ENCODE data around the gene SDK2.

DNA sequence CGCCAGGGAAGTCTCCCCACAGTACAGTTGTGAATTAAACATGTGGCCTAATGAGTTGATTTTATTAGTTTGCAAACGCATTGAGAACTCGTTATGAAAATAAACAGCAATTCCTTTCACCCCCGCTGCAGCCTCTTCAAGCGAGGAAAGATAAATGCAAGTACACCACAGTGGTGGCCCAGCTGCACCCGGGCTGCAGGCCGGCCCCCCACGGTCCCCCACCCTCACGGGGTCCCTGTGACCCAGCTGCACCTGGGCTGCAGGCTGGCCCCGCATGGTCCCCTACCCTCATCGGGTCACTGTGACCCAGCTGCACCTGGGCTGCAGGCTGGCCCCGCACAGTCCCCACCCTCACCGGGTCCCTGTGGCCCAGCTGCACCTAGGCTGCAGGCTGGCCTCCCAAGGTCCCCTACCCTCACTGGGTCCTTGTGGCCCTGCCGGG, 32.2 kb downstream of the SDK2 start:
- TF ChIP-seq, protein P1, sequence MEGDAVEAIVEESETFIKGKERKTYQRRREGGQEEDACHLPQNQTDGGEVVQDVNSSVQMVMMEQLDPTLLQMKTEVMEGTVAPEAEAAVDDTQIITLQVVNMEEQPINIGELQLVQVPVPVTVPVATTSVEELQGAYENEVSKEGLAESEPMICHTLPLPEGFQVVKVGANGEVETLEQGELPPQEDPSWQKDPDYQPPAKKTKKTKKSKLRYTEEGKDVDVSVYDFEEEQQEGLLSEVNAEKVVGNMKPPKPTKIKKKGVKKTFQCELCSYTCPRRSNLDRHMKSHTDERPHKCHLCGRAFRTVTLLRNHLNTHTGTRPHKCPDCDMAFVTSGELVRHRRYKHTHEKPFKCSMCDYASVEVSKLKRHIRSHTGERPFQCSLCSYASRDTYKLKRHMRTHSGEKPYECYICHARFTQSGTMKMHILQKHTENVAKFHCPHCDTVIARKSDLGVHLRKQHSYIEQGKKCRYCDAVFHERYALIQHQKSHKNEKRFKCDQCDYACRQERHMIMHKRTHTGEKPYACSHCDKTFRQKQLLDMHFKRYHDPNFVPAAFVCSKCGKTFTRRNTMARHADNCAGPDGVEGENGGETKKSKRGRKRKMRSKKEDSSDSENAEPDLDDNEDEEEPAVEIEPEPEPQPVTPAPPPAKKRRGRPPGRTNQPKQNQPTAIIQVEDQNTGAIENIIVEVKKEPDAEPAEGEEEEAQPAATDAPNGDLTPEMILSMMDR (IDR thresholded peaks at IDR 0.05): no peak
- no peak for TF ChIP-seq POLR2A (IDR thresholded peaks at IDR 0.05)
